AG04449 (cell line): ENCODE results near the gene ZNF219.

Experiments used
- CTCF ChIA-PET: fragments of 350-600 bp; formaldehyde crosslinking; extraction: SDS; loops from one replicate; lab custom pipeline; 2021; ENCODE audit warnings: antibody characterized with exemption; lab: Yijun Ruan, JAX
- POLR2A ChIA-PET: fragments of 400-600, 350-600 bp; formaldehyde crosslinking; extraction: SDS; loops from one replicate; lab custom pipeline; 2020; ENCODE audit warnings: antibody characterized with exemption, inconsistent platforms; lab: Yijun Ruan, JAX
- DNase-seq: peaks from one replicate; pipeline ENCODE4 v3.0.0-alpha.2; 2010; ENCODE audit warnings: low read depth, low spot score
- H3K4me3 ChIP-seq: 2 replicates; pipeline ENCODE4 v1.5.1; 2011; ENCODE audit warnings: low read depth, mild to moderate bottlenecking, control low read depth, low read length
- CTCF ChIP-seq: IDR thresholded peaks from one replicate; pipeline ENCODE4 v1.5.1; 2011; ENCODE audit warnings: mild to moderate bottlenecking, moderate library complexity, low read length, control low read depth, inconsistent platforms; ENCODE audit not compliant: insufficient read depth; ENCODE audit errors: missing control alignments

ZNF219 gene

GRCh38 chr14:21063479-21063878 is 35.0 kb downstream of the ZNF219 start:
- CTCF ChIA-PET, result interaction anchor here (0.6 to 9.6 kb wide), 14 partner anchors 11 to 751 kb away, joined by 3 to 137 read pairs (median 5); no protein-coding TSS in a partner anchor
- DNase-seq, result no peak
- POLR2A ChIA-PET, result interaction anchor here (0.7 kb wide), 2 partner anchors 8 to 15 kb away, joined by 3 to 4 read pairs; no protein-coding TSS in a partner anchor
- no peak overlapping the region for H3K4me3 ChIP-seq
- no peak for TF ChIP-seq CTCF

GRCh38 chr14:21061347-21061668 is 37.1 kb downstream of the ZNF219 start:
- CTCF ChIA-PET, result interaction anchor here (0.9 to 9.6 kb wide), 14 partner anchors 7 to 90 kb away, joined by 3 to 137 read pairs (median 6); partner anchors contain the start of gene ARHGEF40
- no peak for TF ChIP-seq CTCF

GRCh38 chr14:21060614-21061346 is 37.7 kb downstream of the ZNF219 start:
- DNase-seq, result no peak
- ChIA-PET CTCF (interaction anchor here (0.9 to 9.6 kb wide), 10 partner anchors 8 to 56 kb away, joined by 3 to 137 read pairs (median 11); partner anchors contain the start of gene ARHGEF40), POLR2A (interaction anchor here (1.9 kb wide), 1 partner anchor 11 kb away, joined by 8 read pairs; no protein-coding TSS in a partner anchor)
- no peak overlapping the region for H3K4me3 ChIP-seq
- TF ChIP-seq CTCF, result no peak

More at GRCh38 chr14:21061347-21061668, 37.1 kb downstream of the ZNF219 start:
- DNase-seq, result no peak
- H3K4me3 ChIP-seq, result no peak overlapping the region
- POLR2A ChIA-PET, result interaction anchor here (1.9 kb wide), 1 partner anchor 10 kb away, joined by 8 read pairs; no protein-coding TSS in a partner anchor

GRCh38 chr14:21059842-21060613 is 38.4 kb downstream of the ZNF219 start:
- ChIA-PET CTCF (interaction anchor here (1.0 to 9.6 kb wide), 7 partner anchors 7 to 45 kb away, joined by 3 to 137 read pairs (median 23); partner anchors contain the start of genes ARHGEF40 and RNASE7), POLR2A (no interaction called here)
- H3K4me3 ChIP-seq, result no peak overlapping the region
- no peak for TF ChIP-seq CTCF
- DNase-seq, result no peak

- no peak overlapping the region for H3K4me3 ChIP-seq
- ChIA-PET CTCF (interaction anchor here (0.9 to 4.7 kb wide), 6 partner anchors 8 to 46 kb away, joined by 3 to 23 read pairs (median 6); partner anchors contain the start of gene RNASE7), POLR2A (interaction anchor here (1.4 kb wide), 1 partner anchor 12 kb away, joined by 3 read pairs; no protein-coding TSS in a partner anchor)
- TF ChIP-seq CTCF, result no peak
- no peak for DNase-seq
These were observed 39.6 kb downstream of the ZNF219 start for GRCh38 chr14:21058903-21059302.
